Measurements from ENCODE around the gene DCAF16. TPM values are rescaled to one million over a fixed set of nuclear protein-coding genes. Genes with fewer than 3 reads are reported as not detected.
A peak's percentile ranks its signal among the peaks of the same experiment; 100 is the strongest.
"Not testable (repeated sequence)": the region's sequence is repeated elsewhere in the genome, so short reads cannot be mapped to it uniquely, and the experiment has no call there.

DCAF16 gene
- total RNA-seq (10 to 100 TPM; 50.3 to 85.1 (median 73.8) TPM), polyA plus RNA-seq (10 to 100 TPM; 29.3 to 32.6 TPM), total RNA-seq (75.6 reads per million, percentile 79 among the genes with 10 or more reads in this experiment)

DNA sequence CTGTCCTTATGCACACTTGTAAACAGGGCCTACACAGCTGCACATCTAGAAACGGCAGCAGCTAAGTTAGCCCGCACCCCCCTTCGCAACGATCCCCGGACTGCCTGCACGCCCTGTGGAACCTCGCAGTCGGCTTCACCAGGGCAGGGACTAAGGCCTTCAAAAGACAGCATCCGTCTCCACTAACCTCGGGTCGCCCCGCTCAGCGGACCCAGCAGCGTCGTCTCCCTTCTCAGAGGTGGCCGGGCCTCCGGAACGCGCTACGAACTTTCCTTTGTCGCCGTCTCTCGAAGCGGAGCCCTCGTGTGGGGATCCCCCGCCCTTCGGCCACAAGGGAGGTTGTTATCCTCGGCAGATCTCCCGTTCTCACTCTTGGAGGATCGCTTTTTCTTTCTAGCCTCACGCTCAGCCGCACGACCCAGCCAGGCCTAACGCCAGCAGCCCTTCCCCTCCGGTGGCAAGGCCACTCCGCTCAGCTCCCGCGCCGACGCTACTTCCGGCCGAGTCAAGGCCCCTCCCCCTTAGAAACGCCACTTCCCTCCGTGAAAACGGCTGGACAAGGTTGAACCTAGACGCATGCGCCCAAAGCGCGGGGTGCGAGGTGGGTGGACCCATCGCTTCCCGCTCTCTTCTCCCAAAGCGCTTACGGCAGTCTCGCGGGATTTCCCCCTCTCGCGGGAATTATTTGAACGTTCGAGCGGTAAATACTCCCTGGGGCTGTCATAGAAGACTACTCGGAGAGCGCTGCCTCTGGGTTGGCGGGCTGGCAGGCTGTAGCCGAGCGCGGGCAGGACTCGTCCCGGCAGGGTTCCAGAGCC is at the start of gene DCAF16, which contains the start of gene NCAPG:
Gene DCAF16 (minus strand): TSS at position 498 of the 818 bp plus-strand sequence. CDS start 6,616 bp downstream, outside the sequence.
Gene NCAPG (plus strand): TSS at position 720 of the 818 bp plus-strand sequence. CDS start 99 bp downstream, outside the sequence.
- Mint-ChIP-seq H3K9me3 (peaks cover 0 to 2% (median 0%) of the 10 kb centered on the region in 11 donors), H3K4me3 (peak within 1 kb of the TSS; percentile 93 to 100 (median 98)), H3K27me3 (no peaks in the 10 kb centered on the region), H3K36me3 (peaks cover 0 to 18% (median 9%) of the 10 kb centered on the region in 5 donors), H3K4me1 (peaks cover 50 to 65% (median 59%) of the 10 kb centered on the region in 7 donors), H3K27ac (peak within 1 kb of the TSS; percentile 91 to 99 (median 98))
- CTCF ChIA-PET, result interaction anchor here (1.7 kb wide), 1 partner anchor 262 kb away, joined by 6 read pairs; no protein-coding TSS in a partner anchor
- peak within 1 kb of the TSS; percentile 96 for H3K4me3 ChIP-seq (ENCODE audit: low read length)
- POLR2A ChIA-PET, result interaction anchor here (0.7 to 1.7 kb wide), 3 partner anchors 196 to 248 kb away, joined by 3 to 10 read pairs (median 4); partner anchors contain the start of genes LCORL and MED28
- peaks cover 16 to 30% of the 10 kb centered on the region in 2 donors for H3K4me1 ChIP-seq (ENCODE audit: control insufficient read depth in 2 of 2, insufficient read depth in 2 of 2, low read length in 2 of 2)
- H3K27ac ChIP-seq (ENCODE audit: low read depth, low read length), result peak within 1 kb of the TSS; percentile 99
- no peaks in the 10 kb centered on the region for H3K27me3 ChIP-seq (ENCODE audit: control insufficient read depth in 2 of 2, insufficient read depth in 2 of 2, low read length in 2 of 2)
- intact Hi-C loops (cut with micrococcal nuclease), result loop anchor here (1.0 to 5.0 kb wide), 10 partner anchors 196 to 1586 kb away; partner anchors contain the start of genes LAP3 (in 2 of the 2), MED28 (in 2 of the 2), QDPR (in 1 of the 2) and TAPT1 (in 1 of the 2)
- H3K36me3 ChIP-seq (ENCODE audit: control insufficient read depth in 2 of 3, insufficient read depth in 3 of 3, low read length in 3 of 3), result peaks cover 0 to 13% (median 7%) of the 10 kb centered on the region in 3 experiments
- ATAC-seq (peak; percentile 95), DNase-seq (peak; percentile 97 to 99 (median 97))
- no peaks in the 10 kb centered on the region for H3K9me3 ChIP-seq (ENCODE audit: control insufficient read depth in 2 of 3, low read length in 3 of 3)

DNA sequence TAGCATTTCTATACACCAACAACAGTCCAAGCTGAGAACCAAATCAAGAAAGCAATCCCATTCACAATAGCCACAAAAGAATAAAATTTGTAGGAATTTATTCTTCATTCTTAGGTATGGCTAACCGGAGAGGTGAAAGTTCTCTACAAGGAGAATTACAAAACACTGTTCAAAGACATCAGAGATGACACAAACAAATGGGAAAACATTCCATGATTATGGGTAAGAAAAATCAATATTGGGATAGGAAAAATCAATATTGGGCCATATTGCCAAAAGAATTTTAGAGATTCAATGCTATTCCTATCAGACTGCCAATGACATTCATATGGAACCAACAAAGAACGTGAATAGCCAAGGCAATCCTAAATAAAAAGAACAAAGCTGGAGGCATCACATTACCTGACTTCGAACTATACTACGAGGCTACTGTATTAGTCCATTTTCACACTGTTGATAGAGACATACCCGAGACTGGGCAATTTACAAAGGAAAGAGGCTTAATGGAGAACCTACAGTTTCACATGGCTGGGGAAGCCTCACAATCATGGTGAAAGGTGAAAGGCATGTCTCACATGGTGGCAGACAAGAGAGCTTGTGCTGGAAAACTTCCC is 49.3 kb upstream of the DCAF16 start:
- Histone ChIP-seq H3K9me3 (ENCODE audit: control insufficient read depth in 2 of 3, low read length in 3 of 3) (peaks cover 0 to 8% (median 0%) of the 10 kb centered on the region in 3 experiments), H3K4me3 (ENCODE audit: low read length) (no peak overlapping the region), H3K4me1 (ENCODE audit: control insufficient read depth in 2 of 2, insufficient read depth in 2 of 2, low read length in 2 of 2) (no peaks in the 10 kb centered on the region), H3K27me3 (ENCODE audit: control insufficient read depth in 2 of 2, insufficient read depth in 2 of 2, low read length in 2 of 2) (no peaks in the 10 kb centered on the region), H3K27ac (ENCODE audit: low read depth, low read length) (no peak overlapping the region), H3K36me3 (ENCODE audit: control insufficient read depth in 2 of 3, insufficient read depth in 3 of 3, low read length in 3 of 3) (no peaks in the 10 kb centered on the region)
- Mint-ChIP-seq H3K4me3 (no peak overlapping the region), H3K9me3 (peaks cover 10 to 55% (median 27%) of the 10 kb centered on the region in 11 donors), H3K27me3 (no peaks in the 10 kb centered on the region), H3K4me1 (no peaks in the 10 kb centered on the region), H3K36me3 (peaks cover 5 to 62% (median 28%) of the 10 kb centered on the region in 5 donors), H3K27ac (no peak overlapping the region)
- POLR2A ChIA-PET, result no interaction called here
- CTCF ChIA-PET, result no interaction called here
- DNase-seq (no peak), ATAC-seq (no peak)
- intact Hi-C loops (cut with micrococcal nuclease), result no loop called here

DNA sequence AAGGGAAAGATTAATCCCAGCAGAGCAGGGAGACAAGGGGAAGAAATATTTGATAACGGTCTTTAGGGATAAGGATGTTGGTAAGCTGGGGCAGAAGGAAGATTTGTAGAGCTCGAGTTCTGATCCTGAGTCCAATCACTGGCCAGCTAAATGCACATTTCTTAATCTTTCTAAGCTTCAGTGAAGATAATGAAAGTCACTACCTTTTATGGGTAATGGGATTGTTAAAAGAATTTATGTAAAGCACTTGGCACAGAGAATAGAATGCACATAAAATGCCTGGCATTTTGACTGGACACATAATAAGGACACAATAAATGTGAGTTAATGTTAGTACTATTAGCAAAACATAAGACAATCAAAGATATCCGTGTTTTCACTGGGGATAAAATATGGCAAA is 43.5 kb upstream of the DCAF16 start:
- no peak overlapping the region for H3K27ac Mint-ChIP-seq
- ChIA-PET CTCF (interaction anchor here (0.7 kb wide), 1 partner anchor 17 kb away, joined by 3 read pairs; no protein-coding TSS in a partner anchor), POLR2A (no interaction called here)
- Histone ChIP-seq H3K27me3 (ENCODE audit: control insufficient read depth in 2 of 2, insufficient read depth in 2 of 2, low read length in 2 of 2) (no peaks in the 10 kb centered on the region), H3K4me1 (ENCODE audit: control insufficient read depth in 2 of 2, insufficient read depth in 2 of 2, low read length in 2 of 2) (no peaks in the 10 kb centered on the region), H3K9me3 (ENCODE audit: control insufficient read depth in 2 of 3, low read length in 3 of 3) (no peaks in the 10 kb centered on the region), H3K27ac (ENCODE audit: low read depth, low read length) (no peak overlapping the region), H3K36me3 (ENCODE audit: control insufficient read depth in 2 of 3, insufficient read depth in 3 of 3, low read length in 3 of 3) (no peaks in the 10 kb centered on the region), H3K4me3 (ENCODE audit: low read length) (no peak overlapping the region)
- H3K36me3 Mint-ChIP-seq, result peaks cover 4 to 23% (median 8%) of the 10 kb centered on the region in 5 donors
- ATAC-seq (no peak), DNase-seq (no peak)
- H3K4me3 Mint-ChIP-seq, result no peak overlapping the region
- intact Hi-C loops (cut with micrococcal nuclease), result no loop called here
- no peaks in the 10 kb centered on the region for H3K4me1 Mint-ChIP-seq
- H3K9me3 Mint-ChIP-seq, result peaks cover 0 to 16% (median 4%) of the 10 kb centered on the region in 11 donors
- H3K27me3 Mint-ChIP-seq, result no peaks in the 10 kb centered on the region

DNA sequence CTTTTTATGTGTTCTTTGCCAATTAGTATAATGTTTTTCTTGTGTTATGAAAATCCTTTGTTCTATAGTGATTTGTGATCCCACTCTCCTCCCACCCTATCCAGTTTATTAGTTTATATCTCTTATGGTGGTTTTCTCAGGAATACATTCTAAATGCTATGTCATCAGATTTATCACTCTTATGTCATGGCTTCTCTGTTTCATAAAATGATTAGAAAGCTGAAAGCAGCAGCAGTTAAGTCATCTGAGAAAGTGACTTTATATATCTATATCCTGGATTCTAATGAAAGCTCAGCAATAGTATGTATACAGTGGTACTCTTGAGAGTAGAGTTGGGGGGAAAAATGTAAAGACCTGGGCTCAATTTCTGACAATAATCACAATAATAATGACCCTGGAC is 41.4 kb upstream of the DCAF16 start:
- intact Hi-C loops (cut with micrococcal nuclease), result no loop called here
- Mint-ChIP-seq H3K9me3 (peaks cover 0 to 3% (median 0%) of the 10 kb centered on the region in 11 donors), H3K27me3 (no peaks in the 10 kb centered on the region), H3K27ac (no peak overlapping the region), H3K36me3 (peaks cover 0 to 10% (median 3%) of the 10 kb centered on the region in 5 donors), H3K4me1 (no peaks in the 10 kb centered on the region), H3K4me3 (no peak overlapping the region)
- no peaks in the 10 kb centered on the region for H3K27me3 ChIP-seq (ENCODE audit: control insufficient read depth in 2 of 2, insufficient read depth in 2 of 2, low read length in 2 of 2)
- H3K9me3 ChIP-seq (ENCODE audit: control insufficient read depth in 2 of 3, low read length in 3 of 3), result no peaks in the 10 kb centered on the region
- ATAC-seq (no peak), DNase-seq (no peak)
- no peaks in the 10 kb centered on the region for H3K4me1 ChIP-seq (ENCODE audit: control insufficient read depth in 2 of 2, insufficient read depth in 2 of 2, low read length in 2 of 2)
- no peak overlapping the region for H3K27ac ChIP-seq (ENCODE audit: low read depth, low read length)
- H3K36me3 ChIP-seq (ENCODE audit: control insufficient read depth in 2 of 3, insufficient read depth in 3 of 3, low read length in 3 of 3), result no peaks in the 10 kb centered on the region
- no peak overlapping the region for H3K4me3 ChIP-seq (ENCODE audit: low read length)
- ChIA-PET CTCF (no interaction called here), POLR2A (interaction anchor here (0.7 kb wide), 1 partner anchor 289 kb away, joined by 3 read pairs; no protein-coding TSS in a partner anchor)

DNA sequence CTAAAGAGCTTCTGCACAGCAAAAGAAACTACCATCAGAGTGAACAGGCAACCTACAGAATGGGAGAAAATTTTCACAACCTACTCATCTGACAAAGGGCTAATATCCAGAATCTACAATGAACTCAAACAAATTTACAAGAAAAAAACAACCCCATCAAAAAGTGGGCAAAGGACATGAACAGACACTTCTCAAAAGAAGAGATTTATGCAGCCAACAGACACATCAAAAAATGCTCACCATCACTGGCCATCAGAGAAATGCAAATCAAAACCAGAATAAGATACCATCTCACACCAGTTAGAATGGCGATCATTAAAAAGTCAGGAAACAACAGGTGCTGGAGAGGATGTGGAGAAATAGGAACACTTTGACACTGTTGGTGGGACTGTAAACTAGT is 39.7 kb upstream of the DCAF16 start:
- H3K27ac Mint-ChIP-seq; intact Hi-C loops (cut with micrococcal nuclease); CTCF ChIA-PET: not testable (repeated sequence)

DNA sequence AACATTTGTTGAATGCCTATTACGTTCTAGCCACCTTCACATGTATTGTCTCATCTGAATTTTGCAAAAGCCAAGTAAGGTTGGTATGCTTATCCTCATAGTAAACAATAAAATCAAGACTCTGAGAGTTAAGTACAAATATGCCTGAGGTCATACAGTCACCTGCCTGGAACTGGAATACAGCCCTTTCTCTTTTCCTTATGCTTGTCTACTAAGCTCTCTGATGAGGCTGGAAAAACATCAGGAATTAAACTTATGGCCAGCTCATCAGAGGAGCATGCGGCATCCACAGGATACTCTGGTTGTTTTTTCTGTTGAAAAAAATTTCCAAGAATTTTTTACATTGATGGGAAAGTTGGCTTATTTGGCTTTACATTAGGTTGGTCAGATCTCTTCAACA is 35.7 kb upstream of the DCAF16 start:
- H3K36me3 Mint-ChIP-seq, result peaks cover 0 to 45% (median 0%) of the 10 kb centered on the region in 5 donors
- H3K4me1 Mint-ChIP-seq, result no peaks in the 10 kb centered on the region
- Histone ChIP-seq H3K9me3 (ENCODE audit: control insufficient read depth in 2 of 3, low read length in 3 of 3) (no peaks in the 10 kb centered on the region), H3K27me3 (ENCODE audit: control insufficient read depth in 2 of 2, insufficient read depth in 2 of 2, low read length in 2 of 2) (no peaks in the 10 kb centered on the region), H3K36me3 (ENCODE audit: control insufficient read depth in 2 of 3, insufficient read depth in 3 of 3, low read length in 3 of 3) (no peaks in the 10 kb centered on the region), H3K4me3 (ENCODE audit: low read length) (no peak overlapping the region), H3K27ac (ENCODE audit: low read depth, low read length) (no peak overlapping the region), H3K4me1 (ENCODE audit: control insufficient read depth in 2 of 2, insufficient read depth in 2 of 2, low read length in 2 of 2) (no peaks in the 10 kb centered on the region)
- H3K27ac Mint-ChIP-seq, result no peak overlapping the region
- intact Hi-C loops (cut with micrococcal nuclease), result no loop called here
- ChIA-PET POLR2A (no interaction called here), CTCF (interaction anchor here (0.6 kb wide), 1 partner anchor 19 kb away, joined by 3 read pairs; no protein-coding TSS in a partner anchor)
- ATAC-seq, result no peak
- peaks cover 0 to 2% (median 0%) of the 10 kb centered on the region in 11 donors for H3K9me3 Mint-ChIP-seq
- no peaks in the 10 kb centered on the region for H3K27me3 Mint-ChIP-seq
- no peak for DNase-seq
- H3K4me3 Mint-ChIP-seq, result no peak overlapping the region

More for the DNA sequence above, 39.7 kb upstream of the DCAF16 start:
- H3K27ac ChIP-seq (ENCODE audit: low read depth, low read length); DNase-seq; ATAC-seq; H3K27me3 Mint-ChIP-seq; H3K4me1 ChIP-seq (ENCODE audit: control insufficient read depth in 2 of 2, insufficient read depth in 2 of 2, low read length in 2 of 2); H3K9me3 ChIP-seq (ENCODE audit: control insufficient read depth in 2 of 3, low read length in 3 of 3); H3K27me3 ChIP-seq (ENCODE audit: control insufficient read depth in 2 of 2, insufficient read depth in 2 of 2, low read length in 2 of 2); H3K4me1 Mint-ChIP-seq; H3K4me3 Mint-ChIP-seq; POLR2A ChIA-PET; H3K4me3 ChIP-seq (ENCODE audit: low read length); H3K36me3 ChIP-seq (ENCODE audit: control insufficient read depth in 2 of 3, insufficient read depth in 3 of 3, low read length in 3 of 3); H3K9me3 Mint-ChIP-seq: not testable (repeated sequence)
- peaks cover 0 to 22% (median 0%) of the 10 kb centered on the region in 5 donors for H3K36me3 Mint-ChIP-seq

All from naive thymus-derived CD4-positive, alpha-beta T cell (primary cell).